ENCODE measurements around the gene DNHD1.

DNHD1 gene

GRCh38 chr11:6596239-6596877, 99.3 kb downstream of the DNHD1 start:
- no peak overlapping the region for H3K27ac ChIP-seq
- no peak overlapping the region for H3K9ac ChIP-seq
- peaks cover 19% of the 10 kb centered on the region for H3K79me2 ChIP-seq (ENCODE audit: insufficient read depth, low read depth)
- H3K36me3 ChIP-seq (ENCODE audit: insufficient read depth), result no peaks in the 10 kb centered on the region; the same call in 1 of the 2 replicates
- no peaks in the 10 kb centered on the region for H3K4me1 ChIP-seq (ENCODE audit: low read depth, poor library complexity, severe bottlenecking)
- H3K4me2 ChIP-seq, result no peak overlapping the region
- no peak overlapping the region for H2AFZ ChIP-seq (ENCODE audit: low read depth)
- H3K27me3 ChIP-seq (ENCODE audit: insufficient read depth, low read depth), result no peaks in the 10 kb centered on the region
- TF ChIP-seq, protein P1, sequence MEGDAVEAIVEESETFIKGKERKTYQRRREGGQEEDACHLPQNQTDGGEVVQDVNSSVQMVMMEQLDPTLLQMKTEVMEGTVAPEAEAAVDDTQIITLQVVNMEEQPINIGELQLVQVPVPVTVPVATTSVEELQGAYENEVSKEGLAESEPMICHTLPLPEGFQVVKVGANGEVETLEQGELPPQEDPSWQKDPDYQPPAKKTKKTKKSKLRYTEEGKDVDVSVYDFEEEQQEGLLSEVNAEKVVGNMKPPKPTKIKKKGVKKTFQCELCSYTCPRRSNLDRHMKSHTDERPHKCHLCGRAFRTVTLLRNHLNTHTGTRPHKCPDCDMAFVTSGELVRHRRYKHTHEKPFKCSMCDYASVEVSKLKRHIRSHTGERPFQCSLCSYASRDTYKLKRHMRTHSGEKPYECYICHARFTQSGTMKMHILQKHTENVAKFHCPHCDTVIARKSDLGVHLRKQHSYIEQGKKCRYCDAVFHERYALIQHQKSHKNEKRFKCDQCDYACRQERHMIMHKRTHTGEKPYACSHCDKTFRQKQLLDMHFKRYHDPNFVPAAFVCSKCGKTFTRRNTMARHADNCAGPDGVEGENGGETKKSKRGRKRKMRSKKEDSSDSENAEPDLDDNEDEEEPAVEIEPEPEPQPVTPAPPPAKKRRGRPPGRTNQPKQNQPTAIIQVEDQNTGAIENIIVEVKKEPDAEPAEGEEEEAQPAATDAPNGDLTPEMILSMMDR (conservative IDR thresholded peaks at IDR 0.05; ENCODE audit: low read depth, low read length), result no peak
- no peak overlapping the region for H3K4me3 ChIP-seq (IDR thresholded peaks at IDR 0.05; ENCODE audit: insufficient read depth, low read depth, low read length)
- H4K20me1 ChIP-seq (ENCODE audit: insufficient read depth), result no peaks in the 10 kb centered on the region

GRCh38 chr11:6598555-6598954, 101.5 kb downstream of the DNHD1 start:
- Histone ChIP-seq H3K9ac (no peak overlapping the region), H3K4me2 (no peak overlapping the region), H3K4me3 (IDR thresholded peaks at IDR 0.05; ENCODE audit: insufficient read depth, low read depth, low read length) (no peak overlapping the region), H4K20me1 (ENCODE audit: insufficient read depth) (no peaks in the 10 kb centered on the region), H3K4me1 (ENCODE audit: low read depth, poor library complexity, severe bottlenecking) (peaks cover 6% of the 10 kb centered on the region), H3K79me2 (ENCODE audit: insufficient read depth, low read depth) (peaks cover 40% of the 10 kb centered on the region), H3K36me3 (ENCODE audit: insufficient read depth) (no peaks in the 10 kb centered on the region; the same call in 1 of the 2 replicates), H3K27ac (no peak overlapping the region), H2AFZ (ENCODE audit: low read depth) (no peak overlapping the region), H3K27me3 (ENCODE audit: insufficient read depth, low read depth) (no peaks in the 10 kb centered on the region)
- TF ChIP-seq, protein P1 (conservative IDR thresholded peaks at IDR 0.05; ENCODE audit: low read depth, low read length), result no peak

GRCh38 chr11:6599449-6599848, 102.4 kb downstream of the DNHD1 start:
- H3K9ac ChIP-seq, result no peak overlapping the region
- H3K27ac ChIP-seq, result no peak overlapping the region
- H3K4me2 ChIP-seq, result no peak overlapping the region
- H3K79me2 ChIP-seq (ENCODE audit: insufficient read depth, low read depth), result peaks cover 46% of the 10 kb centered on the region
- H3K4me3 ChIP-seq (IDR thresholded peaks at IDR 0.05; ENCODE audit: insufficient read depth, low read depth, low read length), result no peak overlapping the region
- no peaks in the 10 kb centered on the region for H4K20me1 ChIP-seq (ENCODE audit: insufficient read depth)
- no peaks in the 10 kb centered on the region for H3K27me3 ChIP-seq (ENCODE audit: insufficient read depth, low read depth)
- H3K36me3 ChIP-seq (ENCODE audit: insufficient read depth), result no peaks in the 10 kb centered on the region; the same call in 1 of the 2 replicates
- TF ChIP-seq, protein P1 (conservative IDR thresholded peaks at IDR 0.05; ENCODE audit: low read depth, low read length), result no peak
- no peak overlapping the region for H2AFZ ChIP-seq (ENCODE audit: low read depth)
- peaks cover 7% of the 10 kb centered on the region for H3K4me1 ChIP-seq (ENCODE audit: low read depth, poor library complexity, severe bottlenecking)

- Histone ChIP-seq H3K79me2 (ENCODE audit: insufficient read depth, low read depth) (peaks cover 50% of the 10 kb centered on the region), H3K36me3 (ENCODE audit: insufficient read depth) (no peaks in the 10 kb centered on the region; the same call in 1 of the 2 replicates), H3K9ac (no peak overlapping the region), H3K27ac (no peak overlapping the region), H3K27me3 (ENCODE audit: insufficient read depth, low read depth) (no peaks in the 10 kb centered on the region), H3K4me3 (IDR thresholded peaks at IDR 0.05; ENCODE audit: insufficient read depth, low read depth, low read length) (no peak overlapping the region), H3K4me1 (ENCODE audit: low read depth, poor library complexity, severe bottlenecking) (peaks cover 12% of the 10 kb centered on the region), H2AFZ (ENCODE audit: low read depth) (no peak overlapping the region), H4K20me1 (ENCODE audit: insufficient read depth) (no peaks in the 10 kb centered on the region), H3K4me2 (no peak overlapping the region)
- TF ChIP-seq, protein P1 (conservative IDR thresholded peaks at IDR 0.05; ENCODE audit: low read depth, low read length), result no peak
Measured at GRCh38 chr11:6599881-6600390, 102.9 kb downstream of the DNHD1 start.
